Parietal lobe (tissue), 2 donors: ENCODE measurements around the gene CLINT1. TPM values are rescaled to one million over a fixed set of nuclear protein-coding genes. Genes with fewer than 3 reads are reported as not detected.

Source experiments
- small RNA-seq: library from RNA; depleted of rRNA; stranded (forward); fragments of <200 nt; gene quantifications from one replicate; pipeline ENCODE3, GENCODE V24; 2014; ENCODE audit warnings: low replicate concordance
- total RNA-seq: library from RNA; depleted of rRNA; stranded (reverse); fragments of >200 nt; gene quantifications from one replicate; pipeline ENCODE4 v1.2.3, GENCODE V29; 2014

Gene CLINT1
- 61.7 TPM for total RNA-seq

GRCh38 chr5:157858527-157859226 lies at the start of gene CLINT1:
CLINT1 (minus strand) TSS chr5:157859145; CDS start chr5:157858970, 175 bp downstream.

GRCh38 chr5:157743163-157744050 lies 115.5 kb downstream of the CLINT1 start, which contains the start of gene LSM11:
LSM11 (plus strand) TSS chr5:157743712; CDS start chr5:157743751, 39 bp downstream.

Small RNA genes within 50 kb of the gene (small RNA-seq; reads per million reads assigned to genes)
- gene AC026407.1 (not detected), gene RNU6-260P (not detected)

Other genes starting within 250 kb of the CLINT1 start
- not detected for gene SOX30, start 206.7 kb downstream of the CLINT1 start, total RNA-seq
- not detected for gene C5orf52, start 187.6 kb downstream of the CLINT1 start, total RNA-seq
- gene THG1L, start 127.7 kb downstream of the CLINT1 start, total RNA-seq = 15.7 TPM
- 72.3 TPM for gene LSM11, start 115.4 kb downstream of the CLINT1 start, total RNA-seq